Hippocampal formation (tissue), 2 donors: Measurements from ENCODE around the gene TRIP6.
"Not testable (repeated sequence)": the region's sequence is repeated elsewhere in the genome, so short reads cannot be mapped to it uniquely, and the experiment has no call there.

Source experiments
- DNase-seq, 2 donors: peaks; one replicate each; lab custom pipeline; 2025; lab: John Stamatoyannopoulos, UW

The TRIP6 gene

DNA sequence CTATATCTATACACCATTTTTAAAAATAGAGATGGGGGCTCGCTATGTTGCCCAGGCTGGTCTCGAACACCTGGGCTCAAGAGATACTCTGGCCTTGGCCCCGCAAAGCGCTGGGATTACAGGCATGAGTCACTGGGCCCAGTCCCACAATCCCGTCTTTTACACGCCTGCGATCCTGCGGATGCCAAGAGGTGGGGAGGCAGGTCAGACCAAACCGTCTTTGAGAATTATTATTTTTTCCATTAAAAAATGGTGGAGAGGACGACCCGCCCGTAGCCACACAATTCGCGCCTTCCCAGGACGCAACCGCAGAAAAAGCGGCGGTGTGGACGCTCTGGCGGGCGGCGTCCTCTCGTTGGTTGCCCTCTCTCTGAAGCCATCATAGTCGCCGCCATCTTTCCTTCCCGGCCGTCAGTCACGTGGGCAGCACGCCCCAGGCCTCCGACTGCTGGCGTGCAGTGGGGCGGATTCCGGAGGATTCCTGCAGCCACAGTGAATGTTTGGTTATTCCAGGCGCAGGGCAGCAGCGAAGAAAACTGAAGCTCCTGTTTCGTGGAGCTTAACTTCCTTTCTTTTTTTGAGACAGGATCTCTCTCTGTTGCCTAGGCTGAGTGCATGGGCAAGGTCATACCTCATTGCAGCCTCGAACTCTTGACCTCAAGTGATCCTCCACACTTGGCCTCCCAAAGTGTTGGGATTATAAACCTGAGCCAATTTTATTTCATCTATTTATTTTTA, 29.9 kb upstream of the TRIP6 start:
- DNase-seq: peak; percentile 86 to 92

DNA sequence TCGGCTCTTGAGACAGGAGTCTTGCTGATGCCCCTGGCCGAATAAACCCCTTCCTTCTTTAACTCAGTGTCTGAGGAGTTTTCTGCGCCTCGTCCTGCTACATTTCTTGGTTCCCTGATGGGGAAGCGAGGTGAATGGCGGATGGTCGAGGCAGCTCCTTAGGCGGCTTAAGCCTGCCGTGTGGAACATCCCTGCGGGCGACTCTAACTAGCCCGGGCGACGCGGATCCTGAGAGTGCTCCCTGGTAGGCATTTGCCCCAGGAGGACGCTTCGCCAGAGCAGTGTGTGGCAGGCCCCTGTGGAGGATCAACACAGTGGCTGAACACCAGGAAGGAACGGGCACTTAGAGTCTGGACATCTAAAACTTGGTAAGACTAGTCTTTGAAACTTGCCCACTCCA, 27.8 kb upstream of the TRIP6 start:
- DNase-seq: no peak

DNA sequence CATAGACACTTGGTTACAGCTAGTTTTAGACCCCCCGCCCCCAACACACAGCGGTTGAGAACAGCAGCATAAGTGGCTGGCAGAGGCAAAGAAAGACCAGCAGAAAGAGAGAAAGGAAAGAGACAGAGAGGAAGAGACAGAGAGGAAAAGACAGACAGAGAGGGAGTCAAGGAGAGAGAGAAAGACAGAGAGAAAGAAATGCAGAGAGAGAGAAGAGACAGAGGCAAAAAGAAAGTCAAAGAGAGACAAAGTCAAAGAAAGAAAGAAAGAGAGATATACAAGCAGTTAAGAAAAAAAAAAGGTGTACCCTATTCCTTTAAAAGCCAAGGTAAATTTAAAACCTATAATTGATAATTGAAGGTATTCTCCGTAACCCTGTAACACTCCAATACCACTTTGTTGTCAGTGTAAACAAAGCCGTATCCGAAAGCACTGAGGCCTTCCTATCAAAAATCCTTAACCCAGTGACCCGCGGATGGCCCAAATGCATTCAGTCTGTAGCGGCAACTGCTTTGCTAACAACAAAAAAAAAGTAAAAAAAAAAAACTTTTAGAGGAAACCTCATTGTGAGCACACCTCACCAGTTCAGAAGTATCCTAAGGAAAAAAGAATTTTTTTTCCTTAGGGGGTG, 26.6 kb upstream of the TRIP6 start:
- DNase-seq: no peak

DNA sequence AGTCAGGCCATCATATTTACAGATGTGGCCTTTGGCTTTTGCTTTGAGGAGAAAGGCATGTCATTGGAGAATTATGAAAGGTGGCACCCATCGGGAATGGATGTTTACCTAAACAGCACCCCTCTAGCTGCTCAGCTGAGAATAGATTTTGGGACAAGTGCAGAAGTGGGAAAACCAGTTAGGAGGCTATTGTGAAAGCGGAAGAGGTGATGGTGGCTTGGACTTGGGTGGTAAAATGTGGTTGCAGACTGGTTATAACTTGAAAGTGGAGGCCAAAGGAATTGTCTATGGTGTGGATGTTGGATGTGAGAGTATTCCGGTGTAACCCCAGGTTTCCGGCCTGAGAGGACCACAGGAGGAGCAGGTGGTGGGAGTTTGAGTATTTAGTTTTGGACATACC, 19.8 kb upstream of the TRIP6 start:
- no peak for DNase-seq

DNA sequence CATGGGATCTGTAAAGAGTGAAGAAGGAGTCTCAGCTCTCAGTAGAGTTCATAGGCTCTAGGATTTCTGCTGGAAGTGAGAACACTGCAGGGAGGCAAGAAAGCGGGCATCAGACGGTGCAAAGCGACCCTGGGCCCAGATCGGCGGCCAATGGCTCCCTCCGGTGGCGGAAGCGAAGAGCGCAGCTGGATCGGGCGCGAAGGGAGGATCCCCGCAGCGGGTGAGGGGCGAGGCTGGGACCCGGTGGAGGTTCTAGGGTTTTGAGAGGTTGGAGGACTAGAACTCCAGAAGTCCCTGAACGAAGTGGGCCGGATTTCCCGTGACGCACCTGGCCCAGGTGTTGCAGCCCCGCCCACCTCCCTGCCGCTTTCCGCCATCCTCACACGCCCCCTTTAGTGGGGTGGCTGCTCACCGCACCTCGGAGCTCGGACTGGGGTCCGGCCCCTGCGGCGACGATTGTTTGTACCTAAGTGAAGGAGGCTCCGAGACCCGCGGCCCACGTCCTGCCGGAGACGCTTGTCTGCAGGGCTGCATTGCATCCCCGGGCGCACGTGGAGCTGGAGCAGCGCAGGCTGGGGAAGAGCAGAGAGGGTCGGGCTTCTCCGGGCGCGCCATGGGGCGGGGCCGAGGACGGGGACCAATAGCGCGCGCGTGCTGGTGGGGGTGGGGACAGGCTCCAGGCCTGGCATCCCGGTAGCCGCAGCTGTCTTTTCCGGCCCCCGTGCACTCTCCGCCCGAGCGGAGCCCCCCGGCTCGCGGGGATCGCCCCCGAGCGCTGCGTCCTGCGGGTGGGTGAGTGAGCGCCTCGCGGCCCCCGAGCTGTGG, 14.9 kb upstream of the TRIP6 start, which contains the start of gene SLC12A9:
Gene SLC12A9, plus strand, starts transcription at position 666 of the 825 bp plus-strand sequence. CDS start 1,485 bp downstream, outside the sequence.
- peak; percentile 80 to 86 for DNase-seq

DNA sequence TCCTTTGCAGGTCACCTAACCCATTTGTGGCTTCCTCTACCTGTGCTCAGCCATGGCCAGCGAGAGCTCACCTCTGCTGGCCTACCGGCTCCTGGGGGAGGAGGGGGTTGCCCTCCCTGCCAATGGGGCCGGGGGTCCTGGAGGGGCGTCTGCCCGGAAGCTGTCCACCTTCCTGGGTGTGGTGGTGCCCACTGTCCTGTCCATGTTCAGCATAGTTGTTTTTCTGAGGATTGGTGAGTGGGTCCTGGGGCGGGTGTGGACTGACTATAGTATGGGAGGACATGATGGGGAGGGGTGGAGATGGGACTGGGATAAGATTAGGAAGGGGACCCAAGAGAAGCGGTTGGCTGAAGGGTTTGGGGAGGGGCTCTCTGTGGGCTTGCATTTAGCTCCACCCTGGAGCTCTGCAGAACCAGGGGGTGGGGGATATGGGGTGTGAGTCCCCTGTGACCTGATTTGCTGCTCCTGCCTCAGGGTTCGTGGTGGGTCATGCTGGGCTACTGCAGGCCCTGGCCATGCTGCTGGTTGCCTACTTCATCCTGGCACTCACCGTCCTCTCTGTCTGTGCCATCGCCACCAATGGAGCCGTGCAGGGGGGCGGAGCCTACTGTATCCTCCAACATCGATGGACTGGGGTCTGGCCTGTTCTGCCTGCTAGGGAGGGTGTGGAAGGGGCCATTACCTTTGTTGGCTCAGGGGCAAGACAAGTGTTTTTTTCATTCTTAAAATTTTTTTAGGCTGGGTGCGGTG, 12.9 kb upstream of the TRIP6 start:
- no peak for DNase-seq

DNA sequence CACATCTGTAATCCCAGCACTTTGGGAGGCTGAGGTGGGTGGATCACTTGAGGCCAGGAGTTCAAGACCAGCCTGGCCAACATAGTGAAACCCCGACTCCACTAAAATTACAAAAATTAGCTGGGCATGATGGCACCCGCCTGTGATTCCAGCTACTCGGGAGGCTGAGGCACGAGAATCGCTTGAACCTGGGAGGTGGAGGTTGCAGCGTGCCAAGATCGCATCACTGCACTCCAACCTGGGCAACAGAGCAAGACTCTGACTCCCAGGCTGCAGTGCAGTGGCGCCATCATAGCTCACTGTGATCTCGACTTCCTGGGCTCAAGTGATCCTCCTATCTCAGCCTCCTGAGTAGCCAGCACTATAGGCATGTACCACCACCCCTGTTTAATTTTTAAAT, 12.3 kb upstream of the TRIP6 start:
- DNase-seq: not testable (repeated sequence)

DNA sequence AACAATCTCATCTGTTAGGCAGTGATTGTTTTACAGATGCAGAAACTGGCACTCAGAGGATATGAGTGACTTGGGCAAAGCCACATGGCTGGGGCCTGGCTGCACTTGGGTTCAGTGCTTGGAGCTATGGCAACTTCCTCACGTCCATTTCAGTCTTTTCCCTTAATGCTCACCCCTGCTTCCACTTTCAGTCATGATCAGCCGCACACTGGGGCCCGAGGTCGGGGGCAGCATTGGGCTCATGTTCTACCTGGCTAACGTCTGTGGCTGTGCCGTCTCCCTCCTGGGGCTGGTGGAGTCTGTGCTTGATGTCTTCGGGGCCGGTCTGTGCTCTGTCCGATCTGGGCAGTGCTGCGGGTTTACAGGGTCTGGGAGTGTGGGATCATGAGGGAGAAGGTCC, 11.7 kb upstream of the TRIP6 start:
- no peak for DNase-seq

DNA sequence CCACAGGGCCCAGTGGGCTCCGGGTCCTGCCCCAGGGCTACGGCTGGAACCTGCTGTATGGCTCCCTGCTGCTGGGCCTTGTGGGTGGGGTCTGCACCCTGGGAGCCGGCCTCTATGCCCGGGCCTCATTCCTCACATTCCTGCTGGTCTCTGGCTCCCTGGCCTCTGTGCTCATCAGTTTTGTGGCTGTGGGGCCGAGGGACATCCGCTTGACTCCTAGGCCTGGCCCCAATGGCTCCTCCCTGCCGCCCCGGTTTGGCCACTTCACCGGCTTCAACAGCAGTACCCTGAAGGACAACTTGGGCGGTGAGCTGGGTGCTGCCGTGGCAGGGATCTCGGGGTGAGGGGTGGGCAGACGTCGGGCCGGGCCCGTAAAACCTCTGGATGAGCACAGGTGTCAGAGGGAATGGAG, 10.3 kb upstream of the TRIP6 start:
- DNase-seq: no peak

DNA sequence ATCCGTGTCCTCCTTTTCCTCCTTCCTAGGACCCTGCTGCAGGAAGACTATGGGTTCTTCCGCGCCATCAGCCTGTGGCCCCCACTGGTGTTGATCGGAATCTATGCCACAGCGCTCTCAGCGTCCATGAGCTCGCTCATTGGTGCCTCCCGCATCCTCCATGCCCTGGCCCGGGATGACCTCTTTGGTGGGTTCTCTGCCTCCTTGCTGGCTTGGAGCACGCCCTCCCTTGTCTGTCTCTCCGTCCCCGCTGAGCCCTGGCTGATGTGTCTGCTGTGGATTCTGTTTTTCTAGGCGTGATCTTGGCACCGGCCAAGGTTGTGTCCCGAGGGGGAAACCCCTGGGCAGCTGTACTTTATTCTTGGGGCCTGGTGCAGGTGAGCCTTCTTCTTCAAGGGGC, 7.3 kb upstream of the TRIP6 start:
- no peak for DNase-seq

DNA sequence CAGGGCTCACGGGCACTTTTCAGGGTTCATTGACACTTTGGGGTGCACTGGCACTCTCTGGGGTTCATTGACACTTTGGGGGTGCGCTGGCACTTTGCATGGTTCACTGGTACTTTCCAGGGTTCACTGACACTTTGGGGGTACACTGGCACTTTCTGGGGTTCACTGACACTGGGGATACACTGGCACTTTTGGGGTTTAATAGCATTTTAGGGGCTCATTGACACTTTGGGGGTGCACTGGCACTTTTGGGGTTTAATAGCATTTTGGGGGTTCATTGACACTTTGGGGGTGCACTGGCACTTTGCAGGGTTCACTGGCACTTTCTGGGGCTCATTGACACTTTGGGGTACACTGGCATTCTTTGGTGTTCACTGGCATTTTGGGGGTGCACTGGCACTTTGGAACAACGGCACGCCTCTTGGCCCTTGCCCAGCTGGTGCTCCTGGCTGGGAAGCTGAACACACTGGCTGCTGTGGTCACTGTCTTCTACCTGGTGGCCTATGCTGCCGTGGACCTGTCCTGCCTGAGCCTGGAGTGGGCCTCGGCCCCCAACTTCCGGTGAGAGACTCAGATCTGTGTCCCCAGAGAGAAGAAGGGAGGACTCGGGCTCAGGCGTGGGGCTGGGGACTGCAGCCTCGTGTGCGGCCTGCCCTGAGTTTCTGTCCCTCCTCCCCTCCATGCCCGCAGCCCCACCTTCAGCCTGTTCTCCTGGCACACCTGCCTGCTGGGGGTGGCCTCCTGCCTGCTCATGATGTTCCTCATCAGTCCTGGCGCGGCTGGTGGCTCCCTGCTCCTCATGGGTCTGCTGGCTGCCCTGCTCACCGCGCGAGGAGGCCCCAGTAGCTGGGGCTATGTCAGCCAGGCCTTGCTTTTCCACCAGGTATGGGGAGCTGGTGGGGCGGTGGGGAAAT, 6.2 kb upstream of the TRIP6 start:
- no peak for DNase-seq

DNA sequence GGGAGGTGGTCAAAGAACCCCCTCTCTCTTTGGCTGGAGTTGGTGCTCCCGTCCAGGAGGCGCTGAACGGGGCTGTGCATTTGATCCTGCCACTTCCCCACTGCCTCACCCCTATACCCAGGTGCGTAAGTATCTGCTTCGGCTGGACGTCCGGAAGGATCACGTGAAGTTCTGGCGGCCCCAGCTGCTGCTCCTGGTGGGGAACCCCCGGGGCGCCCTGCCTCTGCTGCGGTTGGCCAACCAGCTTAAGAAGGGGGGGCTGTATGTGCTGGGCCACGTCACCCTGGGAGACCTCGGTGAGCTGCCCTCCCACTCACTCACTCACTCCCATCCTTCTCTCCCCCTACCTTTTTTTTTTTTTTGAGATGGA, 5.6 kb upstream of the TRIP6 start:
- no peak for DNase-seq

DNA sequence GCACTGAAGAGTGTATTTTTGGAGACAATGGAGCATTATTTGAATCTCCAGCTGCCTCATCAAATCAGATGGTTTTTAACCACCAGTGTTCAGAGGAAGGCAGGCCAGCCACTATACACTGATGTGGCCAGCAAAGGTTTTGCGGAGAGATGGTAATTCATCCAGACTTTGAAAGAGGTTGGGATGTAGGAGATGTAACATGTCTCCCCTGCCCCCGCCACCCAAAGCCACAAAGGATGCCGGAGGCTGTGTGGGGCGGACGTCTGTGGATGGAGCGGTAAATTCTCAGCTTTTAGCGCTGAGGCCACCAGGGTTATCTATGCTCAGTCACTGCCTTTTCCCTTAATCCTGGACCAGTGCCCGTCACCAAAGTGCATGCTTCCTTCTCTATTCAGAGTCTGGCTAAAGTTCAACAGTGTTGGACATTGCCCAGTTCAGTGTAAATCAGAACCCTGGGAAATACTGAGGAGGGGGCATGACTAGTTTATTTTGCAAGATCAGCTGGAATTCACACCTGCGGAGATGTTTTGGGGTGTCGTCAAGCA, 3.7 kb upstream of the TRIP6 start:
- no peak for DNase-seq

DNA sequence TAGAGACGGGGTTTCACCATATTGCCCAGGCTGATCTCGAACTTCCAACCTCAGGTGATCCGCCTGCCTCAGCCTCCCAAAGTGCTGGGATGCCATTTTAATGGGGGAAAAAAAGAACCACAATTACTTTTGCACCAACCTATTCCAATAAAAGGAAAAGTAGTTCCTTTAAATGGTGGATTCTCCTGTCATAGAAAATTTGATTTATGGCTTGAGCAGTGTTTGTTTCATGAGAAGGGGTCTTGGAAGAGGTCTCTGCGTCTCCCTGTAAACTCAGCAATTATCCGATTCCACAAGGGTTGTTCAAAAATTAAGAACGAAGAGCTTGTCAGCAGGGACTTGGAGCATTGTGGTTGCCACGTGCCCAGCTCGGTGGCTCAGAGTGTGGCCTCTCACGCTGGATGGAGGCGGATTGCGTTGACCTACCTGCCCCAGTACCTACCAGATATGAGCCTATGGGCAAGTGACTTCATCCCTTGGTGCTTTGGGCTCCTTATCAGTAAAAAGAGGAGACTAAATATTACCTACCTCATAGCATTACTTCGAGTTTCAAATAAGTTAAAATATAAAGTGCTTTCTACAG, 2.8 kb upstream of the TRIP6 start:
- no peak for DNase-seq

DNA sequence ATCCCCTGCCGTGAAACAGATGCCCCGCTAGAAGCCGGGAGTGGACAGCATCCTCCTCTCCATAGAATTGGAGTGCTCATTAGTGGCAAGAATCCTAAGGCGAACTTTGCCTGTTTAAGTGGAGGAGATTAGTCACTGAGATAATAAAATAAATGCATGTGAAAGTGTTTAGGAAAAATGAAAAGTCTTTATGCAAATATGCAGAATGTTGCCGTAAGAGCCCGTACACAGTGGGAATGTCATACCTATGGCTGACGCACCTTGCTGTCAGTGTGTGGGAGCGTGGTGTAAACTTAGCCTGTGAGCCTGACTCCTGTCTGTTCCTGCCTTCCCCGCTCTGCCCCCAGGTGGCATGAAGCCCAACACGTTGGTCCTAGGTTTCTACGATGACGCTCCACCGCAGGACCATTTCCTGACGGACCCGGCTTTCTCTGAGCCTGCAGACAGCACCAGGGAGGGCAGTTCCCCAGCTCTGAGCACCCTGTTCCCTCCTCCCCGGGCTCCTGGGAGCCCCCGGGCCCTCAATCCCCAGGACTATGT, 1.7 kb upstream of the TRIP6 start:
- DNase-seq: no peak

DNA sequence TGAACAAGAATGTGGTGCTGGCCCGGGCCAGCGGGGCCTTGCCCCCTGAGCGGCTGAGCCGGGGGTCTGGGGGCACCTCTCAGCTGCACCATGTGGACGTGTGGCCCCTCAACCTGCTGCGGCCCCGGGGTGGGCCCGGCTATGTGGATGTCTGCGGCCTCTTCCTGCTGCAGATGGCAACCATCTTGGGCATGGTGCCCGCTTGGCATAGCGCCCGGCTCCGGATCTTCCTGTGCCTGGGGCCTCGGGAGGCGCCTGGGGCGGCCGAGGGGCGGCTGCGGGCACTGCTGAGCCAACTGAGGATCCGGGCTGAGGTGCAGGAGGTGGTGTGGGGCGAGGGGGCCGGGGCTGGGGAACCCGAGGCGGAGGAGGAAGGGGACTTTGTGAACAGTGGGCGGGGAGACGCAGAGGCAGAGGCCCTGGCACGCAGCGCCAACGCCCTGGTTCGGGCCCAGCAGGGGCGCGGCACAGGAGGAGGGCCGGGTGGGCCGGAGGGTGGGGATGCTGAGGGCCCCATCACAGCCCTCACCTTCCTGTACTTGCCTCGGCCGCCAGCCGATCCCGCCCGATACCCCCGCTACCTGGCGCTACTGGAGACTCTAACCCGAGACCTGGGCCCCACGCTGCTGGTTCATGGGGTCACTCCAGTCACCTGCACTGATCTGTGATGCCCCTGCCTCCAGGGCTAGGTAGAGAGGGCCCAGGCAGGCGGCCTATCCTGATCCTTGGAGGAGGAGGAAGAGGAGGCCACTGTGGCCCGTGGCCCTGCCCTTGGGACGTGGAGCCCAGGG, 1.1 kb upstream of the TRIP6 start:
- DNase-seq: peak in 1 of 2 donors; percentile 81

DNA sequence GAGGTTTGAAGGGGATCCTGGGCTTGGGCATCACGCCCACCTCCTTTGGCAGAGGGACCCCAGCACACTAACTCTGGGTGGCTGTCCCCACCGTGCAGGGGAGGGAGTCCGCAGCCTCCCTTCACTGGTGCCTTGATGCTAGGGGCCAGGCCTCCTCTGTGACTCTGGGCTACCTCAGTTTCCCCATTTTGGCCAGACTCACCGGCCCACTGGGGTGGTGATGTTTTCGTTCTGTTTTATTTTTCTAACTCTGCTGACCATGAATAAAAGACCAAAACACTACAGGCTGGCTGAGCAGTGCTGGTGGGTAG, 503 bp upstream of the TRIP6 start:
- DNase-seq: no peak

DNA sequence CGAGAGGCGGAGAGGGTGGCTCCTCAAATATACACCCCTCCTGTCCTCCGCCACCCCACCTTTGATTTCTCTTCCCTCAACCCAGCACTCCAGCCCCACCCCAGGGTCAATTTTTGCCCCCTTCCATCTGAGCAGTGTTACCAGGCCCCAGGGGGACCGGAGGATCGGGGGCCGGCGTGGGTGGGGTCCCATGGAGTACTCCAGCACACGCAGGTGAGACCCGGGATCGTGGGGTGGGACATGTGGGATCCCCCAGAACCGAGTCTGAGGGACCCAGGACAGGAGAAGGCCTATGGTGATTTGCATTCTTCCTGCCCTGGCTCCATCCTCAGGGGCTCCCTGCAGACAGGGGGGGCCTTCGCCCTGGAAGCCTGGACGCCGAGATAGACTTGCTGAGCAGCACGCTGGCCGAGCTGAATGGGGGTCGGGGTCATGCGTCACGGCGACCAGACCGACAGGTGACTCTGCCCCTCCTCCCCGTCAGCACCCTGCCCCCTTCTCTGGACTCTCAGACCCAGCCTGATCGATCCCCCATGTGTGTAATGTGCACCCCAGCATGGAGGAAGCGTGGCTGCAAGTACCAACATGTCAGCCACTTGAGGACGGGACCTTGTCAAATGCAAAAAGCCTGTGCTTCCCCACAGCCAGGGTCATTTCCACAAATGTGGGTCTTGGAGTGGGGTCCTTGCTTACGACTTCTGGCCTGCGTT, 744 bp downstream of the TRIP6 start:
- DNase-seq: no peak
